GM21515 (cell line): ENCODE data around the gene SLC13A3.

Source experiments
- ATAC-seq: cut with Tn5 transposase; IDR thresholded peaks from one replicate; pipeline ENCODE4 v1.9.1; 2021; ENCODE audit not compliant: unreplicated experiment

SLC13A3 gene

GRCh38 chr20:46545077-46545826 lies 106.0 kb downstream of the SLC13A3 start:
- no peak for ATAC-seq

- no peak for ATAC-seq
Measured at GRCh38 chr20:46544576-46544975, 106.7 kb downstream of the SLC13A3 start.

GRCh38 chr20:46543959-46544358 lies 107.3 kb downstream of the SLC13A3 start:
- ATAC-seq = no peak

GRCh38 chr20:46543033-46543432 lies 108.2 kb downstream of the SLC13A3 start:
- ATAC-seq = no peak

- ATAC-seq = no peak
Measured at GRCh38 chr20:46541229-46541935, 109.9 kb downstream of the SLC13A3 start.

GRCh38 chr20:46539113-46539512 lies 112.1 kb downstream of the SLC13A3 start:
- no peak for ATAC-seq

GRCh38 chr20:46530640-46531039 lies 120.6 kb downstream of the SLC13A3 start:
- ATAC-seq = no peak

- ATAC-seq = no peak
Measured at GRCh38 chr20:46523696-46524328, 127.4 kb downstream of the SLC13A3 start.

- ATAC-seq = no peak
Measured at GRCh38 chr20:46523108-46523507, 128.2 kb downstream of the SLC13A3 start.

- no peak for ATAC-seq
Measured at GRCh38 chr20:46520976-46521579, 130.2 kb downstream of the SLC13A3 start.

- ATAC-seq = no peak
Measured at GRCh38 chr20:46520540-46520939, 130.7 kb downstream of the SLC13A3 start.

- no peak for ATAC-seq
Measured at GRCh38 chr20:46519471-46520068, 131.7 kb downstream of the SLC13A3 start.

GRCh38 chr20:46512943-46513844 lies 138.1 kb downstream of the SLC13A3 start, which contains the start of gene ZNF334:
ZNF334 (minus strand) TSS chr20:46513559; CDS start chr20:46512102, 1,457 bp downstream.
- ATAC-seq = no peak

- no peak for ATAC-seq
Measured at GRCh38 chr20:46509523-46509922, 141.7 kb downstream of the SLC13A3 start.
